ENCODE measurements around the gene HIGD2A. TPM values are rescaled to one million over a fixed set of nuclear protein-coding genes. Genes with fewer than 3 reads are reported as not detected.

The HIGD2A gene
- total and polyA plus RNA-seq, 10 of the 15 experiments (the other 5 are each of a cell fraction or from before 2014, with no cell fraction given) = 152 to 348 (median 194) TPM

DNA sequence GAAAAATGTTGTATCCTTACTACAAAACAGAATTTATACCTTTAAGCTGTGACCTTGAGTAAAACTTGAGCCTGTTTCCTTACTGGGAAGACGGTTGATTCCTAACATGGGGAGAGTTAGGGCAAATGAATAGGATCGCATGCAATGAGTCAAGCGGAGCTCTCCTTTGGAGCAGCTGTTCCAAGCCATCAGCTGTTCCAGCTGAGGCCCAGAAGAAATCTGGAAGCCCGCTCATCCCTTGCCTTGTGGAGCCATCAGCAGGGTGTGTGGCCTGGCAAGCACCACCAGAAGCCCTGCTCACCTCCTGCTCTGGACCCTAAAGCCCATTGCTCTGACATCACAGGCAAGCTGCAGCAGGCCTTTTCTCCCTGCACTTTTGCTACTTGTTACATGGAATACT, 35.0 kb upstream of the HIGD2A start (continued):
- TF ChIP-seq CBX5 (IDR thresholded peaks at IDR 0.05; ENCODE audit: low read depth) = no peak
- no peak for TF ChIP-seq GABPA (IDR thresholded peaks at IDR 0.05; ENCODE audit: low read depth)
- TF ChIP-seq RFX5 (IDR thresholded peaks at IDR 0.05; ENCODE audit: low read depth, low read length) = no peak
- TF ChIP-seq, protein P1, sequence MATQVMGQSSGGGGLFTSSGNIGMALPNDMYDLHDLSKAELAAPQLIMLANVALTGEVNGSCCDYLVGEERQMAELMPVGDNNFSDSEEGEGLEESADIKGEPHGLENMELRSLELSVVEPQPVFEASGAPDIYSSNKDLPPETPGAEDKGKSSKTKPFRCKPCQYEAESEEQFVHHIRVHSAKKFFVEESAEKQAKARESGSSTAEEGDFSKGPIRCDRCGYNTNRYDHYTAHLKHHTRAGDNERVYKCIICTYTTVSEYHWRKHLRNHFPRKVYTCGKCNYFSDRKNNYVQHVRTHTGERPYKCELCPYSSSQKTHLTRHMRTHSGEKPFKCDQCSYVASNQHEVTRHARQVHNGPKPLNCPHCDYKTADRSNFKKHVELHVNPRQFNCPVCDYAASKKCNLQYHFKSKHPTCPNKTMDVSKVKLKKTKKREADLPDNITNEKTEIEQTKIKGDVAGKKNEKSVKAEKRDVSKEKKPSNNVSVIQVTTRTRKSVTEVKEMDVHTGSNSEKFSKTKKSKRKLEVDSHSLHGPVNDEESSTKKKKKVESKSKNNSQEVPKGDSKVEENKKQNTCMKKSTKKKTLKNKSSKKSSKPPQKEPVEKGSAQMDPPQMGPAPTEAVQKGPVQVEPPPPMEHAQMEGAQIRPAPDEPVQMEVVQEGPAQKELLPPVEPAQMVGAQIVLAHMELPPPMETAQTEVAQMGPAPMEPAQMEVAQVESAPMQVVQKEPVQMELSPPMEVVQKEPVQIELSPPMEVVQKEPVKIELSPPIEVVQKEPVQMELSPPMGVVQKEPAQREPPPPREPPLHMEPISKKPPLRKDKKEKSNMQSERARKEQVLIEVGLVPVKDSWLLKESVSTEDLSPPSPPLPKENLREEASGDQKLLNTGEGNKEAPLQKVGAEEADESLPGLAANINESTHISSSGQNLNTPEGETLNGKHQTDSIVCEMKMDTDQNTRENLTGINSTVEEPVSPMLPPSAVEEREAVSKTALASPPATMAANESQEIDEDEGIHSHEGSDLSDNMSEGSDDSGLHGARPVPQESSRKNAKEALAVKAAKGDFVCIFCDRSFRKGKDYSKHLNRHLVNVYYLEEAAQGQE (IDR thresholded peaks at IDR 0.05; ENCODE audit: low read depth, low read length) = no peak
- no peak for TF ChIP-seq CREB1 (IDR thresholded peaks at IDR 0.05; ENCODE audit: low read depth)
- TF ChIP-seq, protein P2, sequence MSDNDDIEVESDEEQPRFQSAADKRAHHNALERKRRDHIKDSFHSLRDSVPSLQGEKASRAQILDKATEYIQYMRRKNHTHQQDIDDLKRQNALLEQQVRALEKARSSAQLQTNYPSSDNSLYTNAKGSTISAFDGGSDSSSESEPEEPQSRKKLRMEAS (IDR thresholded peaks at IDR 0.05; ENCODE audit: low read depth, low read length) = no peak
- TF ChIP-seq NR2F1 (conservative IDR thresholded peaks at IDR 0.05) = no peak
- no peak for TF ChIP-seq GATAD2B (conservative IDR thresholded peaks at IDR 0.05; ENCODE audit: low read depth)
- TF ChIP-seq TARDBP (IDR thresholded peaks at IDR 0.05; ENCODE audit: borderline replicate concordance) = no peak
- TF ChIP-seq, protein P3, sequence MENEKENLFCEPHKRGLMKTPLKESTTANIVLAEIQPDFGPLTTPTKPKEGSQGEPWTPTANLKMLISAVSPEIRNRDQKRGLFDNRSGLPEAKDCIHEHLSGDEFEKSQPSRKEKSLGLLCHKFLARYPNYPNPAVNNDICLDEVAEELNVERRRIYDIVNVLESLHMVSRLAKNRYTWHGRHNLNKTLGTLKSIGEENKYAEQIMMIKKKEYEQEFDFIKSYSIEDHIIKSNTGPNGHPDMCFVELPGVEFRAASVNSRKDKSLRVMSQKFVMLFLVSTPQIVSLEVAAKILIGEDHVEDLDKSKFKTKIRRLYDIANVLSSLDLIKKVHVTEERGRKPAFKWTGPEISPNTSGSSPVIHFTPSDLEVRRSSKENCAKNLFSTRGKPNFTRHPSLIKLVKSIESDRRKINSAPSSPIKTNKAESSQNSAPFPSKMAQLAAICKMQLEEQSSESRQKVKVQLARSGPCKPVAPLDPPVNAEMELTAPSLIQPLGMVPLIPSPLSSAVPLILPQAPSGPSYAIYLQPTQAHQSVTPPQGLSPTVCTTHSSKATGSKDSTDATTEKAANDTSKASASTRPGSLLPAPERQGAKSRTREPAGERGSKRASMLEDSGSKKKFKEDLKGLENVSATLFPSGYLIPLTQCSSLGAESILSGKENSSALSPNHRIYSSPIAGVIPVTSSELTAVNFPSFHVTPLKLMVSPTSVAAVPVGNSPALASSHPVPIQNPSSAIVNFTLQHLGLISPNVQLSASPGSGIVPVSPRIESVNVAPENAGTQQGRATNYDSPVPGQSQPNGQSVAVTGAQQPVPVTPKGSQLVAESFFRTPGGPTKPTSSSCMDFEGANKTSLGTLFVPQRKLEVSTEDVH (IDR thresholded peaks at IDR 0.05; ENCODE audit: low read depth, partially characterized antibody) = no peak
- no peak for TF ChIP-seq HDGF (IDR thresholded peaks at IDR 0.05)
